Vagina (tissue), 2 donors: ENCODE data around the gene DHX29. TPM values are rescaled to one million over a fixed set of nuclear protein-coding genes. Genes with fewer than 3 reads are reported as not detected.

Source experiments
- DNase-seq, 2 donors: peaks; one replicate each; pipeline ENCODE4 v3.0.0-alpha.2; 2017; ENCODE audit errors: extremely low spot score in 2 of 2
- H3K27ac ChIP-seq: fragments of 200-600 bp; sonication (generic); one replicate; pipeline ENCODE4 v1.5.1; 2019
- H3K27me3 ChIP-seq: fragments of 200-600 bp; sonication (generic); one replicate; pipeline ENCODE4 v1.5.1; 2019
- H3K36me3 ChIP-seq, 2 donors: fragments of 200-600 bp; sonication (generic); one replicate each; pipeline ENCODE4 v1.5.1; 2017 to 2019
- H3K4me1 ChIP-seq: fragments of 200-600 bp; sonication (generic); one replicate; pipeline ENCODE4 v1.5.1; 2019
- H3K4me3 ChIP-seq, 2 donors: fragments of 200-600 bp; sonication (generic); 1 replicate in 1 of 2; 2 replicates in 1 of 2; pipeline ENCODE4 v1.5.1; 2016 to 2019
- H3K9me3 ChIP-seq: fragments of 200-600 bp; sonication (generic); one replicate; pipeline ENCODE4 v1.5.1; 2019
- CTCF ChIP-seq, 3 experiments: fragments of 450-650 bp in 2 of 3; fragments of 200-600 bp in 1 of 3; sonication (generic) in 1 of 3; IDR thresholded peaks; one replicate each; pipeline ENCODE4 v1.5.1; 2017 to 2019; ENCODE audit warnings: antibody characterized with exemption in 3 of 3, mild to moderate bottlenecking in 2 of 3, moderate library complexity in 2 of 3
- POLR2A ChIP-seq, 2 donors: fragments of 450-650 bp; IDR thresholded peaks; one replicate each; pipeline ENCODE4 v1.6.1; 2017; ENCODE audit warnings: antibody characterized with exemption in 2 of 2, mild to moderate bottlenecking in 2 of 2, moderate library complexity in 2 of 2
- POLR2AphosphoS5 ChIP-seq, 2 donors: sonication (generic); formaldehyde crosslinking; IDR thresholded peaks; one replicate each; pipeline ENCODE4 v1.9.0; 2017; ENCODE audit warnings: antibody characterized with exemption in 2 of 2, mild to moderate bottlenecking in 2 of 2, low read depth in 1 of 2; ENCODE audit not compliant: insufficient read depth in 1 of 2
- intact Hi-C: fragments of 100-400 bp; cut with DNase I; formaldehyde crosslinking; loops from one replicate; pipeline ENCODE4 v1.15.1; 2023
- total RNA-seq: library from RNA; depleted of rRNA; stranded (reverse); fragments of >200 nt; gene quantifications from one replicate; pipeline ENCODE4 v1.2.3, GENCODE V29; 2016

Gene DHX29
- total RNA-seq, 1 donor from 2014 or later: 19.2 TPM

- TF ChIP-seq POLR2A (IDR thresholded peaks at IDR 0.05) (no peak), CTCF (IDR thresholded peaks at IDR 0.05) (no peak), POLR2AphosphoS5 (IDR thresholded peaks at IDR 0.05; ENCODE audit: insufficient read depth in 1 of 2, low read depth in 1 of 2) (no peak)
- Histone ChIP-seq H3K4me3 (no peak overlapping the region), H3K36me3 (peaks cover 0 to 8% of the 10 kb centered on the region in 2 donors), H3K9me3 (no peaks in the 10 kb centered on the region), H3K27ac (no peak overlapping the region), H3K27me3 (no peaks in the 10 kb centered on the region), H3K4me1 (no peaks in the 10 kb centered on the region)
- DNase-seq: no peak
- intact Hi-C loops: no loop called here
These were observed 30.7 kb upstream of the DHX29 start for GRCh38 chr5:55338092-55338613.

GRCh38 chr5:55333811-55334210 is 26.3 kb upstream of the DHX29 start:
- intact Hi-C loops: no loop called here
- Histone ChIP-seq H3K9me3 (no peaks in the 10 kb centered on the region), H3K4me3 (no peak overlapping the region), H3K36me3 (no peaks in the 10 kb centered on the region), H3K4me1 (no peaks in the 10 kb centered on the region), H3K27ac (no peak overlapping the region), H3K27me3 (no peaks in the 10 kb centered on the region)
- DNase-seq: no peak
- no peak for TF ChIP-seq CTCF (IDR thresholded peaks at IDR 0.05)
- no peak for TF ChIP-seq POLR2A (IDR thresholded peaks at IDR 0.05)
- no peak for TF ChIP-seq POLR2AphosphoS5 (IDR thresholded peaks at IDR 0.05; ENCODE audit: insufficient read depth in 1 of 2, low read depth in 1 of 2)

- DNase-seq: no peak
- H3K36me3 ChIP-seq: peaks cover 0 to 5% of the 10 kb centered on the region in 2 donors
- intact Hi-C loops: no loop called here
- no peak overlapping the region for H3K4me3 ChIP-seq
- H3K27me3 ChIP-seq: no peaks in the 10 kb centered on the region
- no peaks in the 10 kb centered on the region for H3K4me1 ChIP-seq
- TF ChIP-seq POLR2AphosphoS5 (IDR thresholded peaks at IDR 0.05; ENCODE audit: insufficient read depth in 1 of 2, low read depth in 1 of 2) (no peak), CTCF (IDR thresholded peaks at IDR 0.05) (no peak), POLR2A (IDR thresholded peaks at IDR 0.05) (no peak)
- H3K9me3 ChIP-seq: no peaks in the 10 kb centered on the region
- no peak overlapping the region for H3K27ac ChIP-seq
These were observed 25.5 kb upstream of the DHX29 start for GRCh38 chr5:55333017-55333416.

- Histone ChIP-seq H3K36me3 (peaks cover 0 to 5% of the 10 kb centered on the region in 2 donors), H3K4me1 (no peaks in the 10 kb centered on the region), H3K27me3 (no peaks in the 10 kb centered on the region), H3K4me3 (no peak overlapping the region), H3K27ac (no peak overlapping the region), H3K9me3 (no peaks in the 10 kb centered on the region)
- intact Hi-C loops: no loop called here
- DNase-seq: no peak
- TF ChIP-seq POLR2A (IDR thresholded peaks at IDR 0.05): no peak
- no peak for TF ChIP-seq CTCF (IDR thresholded peaks at IDR 0.05)
- no peak for TF ChIP-seq POLR2AphosphoS5 (IDR thresholded peaks at IDR 0.05; ENCODE audit: insufficient read depth in 1 of 2, low read depth in 1 of 2)
These were observed 23.8 kb upstream of the DHX29 start for GRCh38 chr5:55331321-55331720.

- Histone ChIP-seq H3K4me1 (no peaks in the 10 kb centered on the region), H3K27ac (no peak overlapping the region), H3K9me3 (no peaks in the 10 kb centered on the region), H3K4me3 (no peak overlapping the region), H3K36me3 (peaks cover 0 to 10% of the 10 kb centered on the region in 2 donors), H3K27me3 (no peaks in the 10 kb centered on the region)
- no peak for TF ChIP-seq CTCF (IDR thresholded peaks at IDR 0.05)
- TF ChIP-seq POLR2AphosphoS5 (IDR thresholded peaks at IDR 0.05; ENCODE audit: insufficient read depth in 1 of 2, low read depth in 1 of 2): no peak
- no peak for TF ChIP-seq POLR2A (IDR thresholded peaks at IDR 0.05)
- intact Hi-C loops: no loop called here
- DNase-seq: no peak
These were observed 19.8 kb upstream of the DHX29 start for GRCh38 chr5:55327281-55327680.
